ENCODE data around the gene DYSF.

DYSF gene

GRCh38 chr2:71614976-71615766 is 161.8 kb downstream of the DYSF start:
- DNase-seq (ENCODE audit: low read depth): no peak
- H3K4me3 ChIP-seq (ENCODE audit: low read depth, low read length): no peak overlapping the region
- no peak for TF ChIP-seq CTCF (IDR thresholded peaks at IDR 0.05; ENCODE audit: low read depth, low read length, missing control alignments)

GRCh38 chr2:71615767-71616730 is 162.7 kb downstream of the DYSF start:
- H3K4me3 ChIP-seq (ENCODE audit: low read depth, low read length): no peak overlapping the region
- TF ChIP-seq CTCF (IDR thresholded peaks at IDR 0.05; ENCODE audit: low read depth, low read length, missing control alignments): no peak
- no peak for DNase-seq (ENCODE audit: low read depth)

GRCh38 chr2:71617266-71617665 is 163.9 kb downstream of the DYSF start:
- H3K4me3 ChIP-seq (ENCODE audit: low read depth, low read length): no peak overlapping the region
- no peak for DNase-seq (ENCODE audit: low read depth)
- TF ChIP-seq CTCF (IDR thresholded peaks at IDR 0.05; ENCODE audit: low read depth, low read length, missing control alignments): no peak

GRCh38 chr2:71618327-71619113 is 165.2 kb downstream of the DYSF start:
- no peak for DNase-seq (ENCODE audit: low read depth)
- no peak overlapping the region for H3K4me3 ChIP-seq (ENCODE audit: low read depth, low read length)
- TF ChIP-seq CTCF (IDR thresholded peaks at IDR 0.05; ENCODE audit: low read depth, low read length, missing control alignments): no peak

GRCh38 chr2:71619230-71619741 is 165.9 kb downstream of the DYSF start:
- TF ChIP-seq CTCF (IDR thresholded peaks at IDR 0.05; ENCODE audit: low read depth, low read length, missing control alignments): no peak
- H3K4me3 ChIP-seq (ENCODE audit: low read depth, low read length): no peak overlapping the region
- no peak for DNase-seq (ENCODE audit: low read depth)

GRCh38 chr2:71620116-71620515 is 166.8 kb downstream of the DYSF start:
- DNase-seq (ENCODE audit: low read depth): no peak
- TF ChIP-seq CTCF (IDR thresholded peaks at IDR 0.05; ENCODE audit: low read depth, low read length, missing control alignments): no peak
- no peak overlapping the region for H3K4me3 ChIP-seq (ENCODE audit: low read depth, low read length)
